NT2/D1 (cell line): ENCODE measurements around the gene CCDC149.

Source experiments
- DNase-seq: peaks from one replicate; pipeline ENCODE4 v3.0.0-alpha.2; 2011; ENCODE audit warnings: low read depth, low spot score
- H3K27me3 ChIP-seq: 2 replicates; pipeline ENCODE4 v1.6.0; 2011; ENCODE audit warnings: mild to moderate bottlenecking; ENCODE audit not compliant: insufficient read length, insufficient read depth
- H3K36me3 ChIP-seq: 2 replicates; pipeline ENCODE4 v1.6.1; 2011; ENCODE audit warnings: mild to moderate bottlenecking, low read length, mixed read lengths; ENCODE audit not compliant: insufficient read depth, insufficient read length
- H3K4me1 ChIP-seq: 2 replicates; pipeline ENCODE4 v1.5.1; 2011; ENCODE audit not compliant: insufficient read depth, insufficient read length
- H3K4me3 ChIP-seq: 2 replicates; pipeline ENCODE4 v1.5.1; 2011; ENCODE audit warnings: low read depth; ENCODE audit not compliant: insufficient read length
- H3K9ac ChIP-seq: 2 replicates; pipeline ENCODE4 v1.6.0; 2011; ENCODE audit warnings: low read depth; ENCODE audit not compliant: insufficient read length
- H3K9me3 ChIP-seq: 2 replicates; pipeline ENCODE4 v1.5.1; 2011; ENCODE audit warnings: mild to moderate bottlenecking, low read length; ENCODE audit not compliant: insufficient read depth
- SUZ12 ChIP-seq: IDR thresholded peaks from 2 replicates; pipeline ENCODE4 v1.6.1; 2011; ENCODE audit not compliant: insufficient read length, insufficient read depth; ENCODE audit errors: extremely low read depth
- YY1 ChIP-seq: IDR thresholded peaks from 2 replicates; pipeline ENCODE4 v1.6.1; 2011; ENCODE audit not compliant: insufficient read length, insufficient read depth
- ZNF274 ChIP-seq: IDR thresholded peaks from 2 replicates; pipeline ENCODE4 v1.6.1; 2011; ENCODE audit warnings: mild to moderate bottlenecking, low read depth, low read length

CCDC149 gene

DNA sequence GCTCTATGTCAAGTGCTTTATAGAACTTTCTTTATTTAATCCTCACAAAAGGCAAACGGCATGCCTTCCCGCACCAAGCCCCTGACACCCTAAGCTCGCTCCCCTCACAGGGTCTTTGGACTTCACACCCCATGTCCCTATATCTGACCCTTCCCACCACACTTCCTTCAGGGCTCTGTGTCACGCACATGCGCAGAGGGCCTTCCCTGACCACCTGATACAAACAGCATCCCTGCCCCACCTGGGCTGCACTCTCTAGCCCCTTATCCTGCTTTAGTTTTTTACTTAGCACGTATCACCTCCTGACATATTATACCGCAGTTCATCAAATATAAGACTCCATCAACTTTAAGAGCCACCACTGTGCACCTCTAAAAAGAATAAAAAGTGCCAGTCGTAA, 67.7 kb downstream of the CCDC149 start:
- Histone ChIP-seq H3K4me1 (no peaks in the 10 kb centered on the region), H3K27me3 (no peaks in the 10 kb centered on the region), H3K9me3 (no peaks in the 10 kb centered on the region), H3K9ac (no peak overlapping the region), H3K4me3 (no peak overlapping the region), H3K36me3 (no peaks in the 10 kb centered on the region)
- no peak for DNase-seq
- TF ChIP-seq SUZ12 (no peak), YY1 (no peak), ZNF274 (no peak)

DNA sequence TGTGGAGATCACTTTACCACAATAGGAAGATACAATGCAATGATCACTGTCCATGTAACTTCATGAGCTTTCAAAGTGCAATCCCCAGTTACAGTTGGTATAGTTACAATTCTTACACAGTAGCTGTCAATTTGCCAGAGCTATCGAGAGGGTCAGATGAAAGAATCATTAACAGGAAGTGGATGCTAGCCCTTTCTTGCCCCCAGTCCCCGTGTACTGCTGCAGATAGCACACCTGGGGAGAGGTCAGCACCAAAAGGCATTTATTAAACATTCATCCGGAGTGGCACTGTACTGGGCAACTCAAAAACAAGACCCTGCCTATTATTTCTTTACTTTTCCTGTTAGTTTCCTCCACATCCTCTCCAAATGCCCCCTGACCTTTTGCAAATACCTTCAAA, 69.7 kb downstream of the CCDC149 start:
- Histone ChIP-seq H3K4me3 (no peak overlapping the region), H3K9me3 (no peaks in the 10 kb centered on the region), H3K27me3 (no peaks in the 10 kb centered on the region), H3K36me3 (no peaks in the 10 kb centered on the region), H3K4me1 (no peaks in the 10 kb centered on the region), H3K9ac (no peak overlapping the region)
- no peak for DNase-seq
- TF ChIP-seq YY1 = no peak
- no peak for TF ChIP-seq SUZ12
- TF ChIP-seq ZNF274 = no peak

DNA sequence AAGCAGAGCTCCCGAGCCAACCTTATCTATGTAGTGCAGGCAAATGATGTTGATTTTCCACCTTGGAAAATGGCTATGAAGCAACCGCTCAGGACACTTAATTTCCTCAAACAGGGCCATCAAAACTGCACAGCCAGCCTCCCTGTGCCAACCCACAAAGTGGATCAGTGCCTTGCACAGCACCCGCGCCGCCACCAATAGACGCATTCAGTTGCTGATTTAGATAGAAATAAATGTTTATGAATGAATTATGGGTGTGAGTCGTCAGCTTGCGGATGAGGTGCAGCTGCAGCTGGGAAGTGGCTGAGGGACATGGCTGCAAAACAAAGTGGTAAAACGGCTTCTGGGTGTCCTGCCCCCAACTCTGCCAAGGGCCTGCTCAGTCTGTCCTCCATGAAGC, 70.5 kb downstream of the CCDC149 start:
- Histone ChIP-seq H3K4me3 (no peak overlapping the region), H3K4me1 (peaks cover 3% of the 10 kb centered on the region), H3K36me3 (no peaks in the 10 kb centered on the region), H3K9ac (no peak overlapping the region), H3K9me3 (no peaks in the 10 kb centered on the region), H3K27me3 (no peaks in the 10 kb centered on the region)
- TF ChIP-seq YY1 (no peak), SUZ12 (no peak), ZNF274 (no peak)
- DNase-seq = no peak

DNA sequence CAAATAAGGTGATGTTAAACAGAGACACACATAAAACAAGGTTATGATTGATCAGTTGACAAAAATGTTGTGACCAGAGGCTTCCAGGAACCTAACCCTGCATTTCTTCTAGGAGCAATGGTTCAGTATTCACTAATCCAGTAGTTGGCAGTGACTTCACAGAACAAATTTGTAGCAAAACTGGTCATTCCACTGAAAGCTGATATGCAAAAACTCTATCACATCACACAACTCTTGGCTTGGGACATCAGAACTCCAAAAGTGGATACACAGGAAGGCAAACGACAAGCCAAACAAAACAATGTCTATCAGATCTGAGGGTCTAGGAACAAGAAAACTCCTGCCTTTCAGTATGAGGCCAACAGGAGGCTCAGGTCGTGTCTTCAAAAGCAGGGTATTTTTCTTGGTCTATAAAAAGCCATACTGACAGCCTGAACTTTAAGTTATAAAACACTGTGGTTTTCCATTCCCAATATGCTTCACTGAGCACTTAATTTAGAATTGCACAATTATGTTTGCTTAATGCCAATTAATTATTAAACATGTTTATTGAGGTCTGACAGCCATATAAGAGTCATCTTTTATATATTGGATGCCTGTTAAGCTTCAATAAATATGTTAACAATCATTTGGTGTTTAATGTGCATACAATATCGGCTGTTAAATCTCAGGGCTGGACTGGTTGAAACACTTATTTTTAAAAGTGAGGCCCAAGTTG, 71.9 kb downstream of the CCDC149 start:
- no peak for DNase-seq
- Histone ChIP-seq H3K9ac (no peak overlapping the region), H3K4me1 (peaks cover 3% of the 10 kb centered on the region), H3K4me3 (no peak overlapping the region), H3K27me3 (no peaks in the 10 kb centered on the region), H3K36me3 (no peaks in the 10 kb centered on the region), H3K9me3 (no peaks in the 10 kb centered on the region)
- TF ChIP-seq SUZ12 (no peak), ZNF274 (no peak), YY1 (no peak)

DNA sequence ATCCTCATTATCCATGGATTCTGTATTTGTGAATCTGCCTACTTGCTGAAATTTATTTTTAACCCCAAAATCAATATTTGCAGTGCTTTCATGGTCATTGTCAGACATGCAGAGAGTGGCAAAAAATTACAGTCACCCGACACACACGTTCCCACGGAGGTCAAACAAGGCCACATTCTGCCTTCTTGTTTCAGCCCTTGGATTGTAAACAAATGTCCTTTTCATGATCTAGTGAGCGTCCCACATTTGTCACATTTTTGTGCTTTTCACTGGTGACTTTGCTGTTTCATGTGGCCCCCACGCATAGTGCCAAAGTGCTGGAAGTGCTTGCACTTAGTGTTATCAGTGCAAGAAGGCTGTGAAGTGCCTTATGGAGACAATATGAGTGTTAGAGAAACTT, 72.5 kb downstream of the CCDC149 start:
- Histone ChIP-seq H3K36me3 (no peaks in the 10 kb centered on the region), H3K27me3 (no peaks in the 10 kb centered on the region), H3K4me3 (no peak overlapping the region), H3K9me3 (no peaks in the 10 kb centered on the region), H3K4me1 (peaks cover 3% of the 10 kb centered on the region), H3K9ac (no peak overlapping the region)
- no peak for DNase-seq
- no peak for TF ChIP-seq YY1
- no peak for TF ChIP-seq SUZ12
- TF ChIP-seq ZNF274 = no peak

DNA sequence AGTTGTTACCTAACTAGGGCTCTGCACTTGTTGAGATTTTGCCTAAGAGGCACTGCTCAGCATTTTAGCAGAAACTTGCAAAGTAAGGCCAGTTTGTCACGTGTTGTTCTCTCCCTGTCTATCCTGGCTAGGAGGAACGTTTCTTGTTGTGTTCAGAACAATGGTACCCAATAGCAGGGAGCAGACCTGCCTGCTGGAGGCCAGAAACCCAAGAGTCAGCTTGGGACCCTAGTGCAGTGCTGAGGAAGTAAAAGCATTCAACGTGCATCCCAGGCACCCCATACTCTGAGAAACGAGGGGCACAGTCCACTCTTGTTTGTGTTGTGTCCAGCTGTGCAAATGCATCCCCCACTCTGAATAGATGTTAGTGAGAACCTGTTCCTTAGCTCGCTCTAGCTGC, 75.1 kb downstream of the CCDC149 start:
- Histone ChIP-seq H3K9ac (no peak overlapping the region), H3K27me3 (no peaks in the 10 kb centered on the region), H3K4me3 (no peak overlapping the region), H3K9me3 (no peaks in the 10 kb centered on the region), H3K4me1 (peaks cover 3% of the 10 kb centered on the region), H3K36me3 (no peaks in the 10 kb centered on the region)
- no peak for DNase-seq
- TF ChIP-seq ZNF274 = no peak

DNA sequence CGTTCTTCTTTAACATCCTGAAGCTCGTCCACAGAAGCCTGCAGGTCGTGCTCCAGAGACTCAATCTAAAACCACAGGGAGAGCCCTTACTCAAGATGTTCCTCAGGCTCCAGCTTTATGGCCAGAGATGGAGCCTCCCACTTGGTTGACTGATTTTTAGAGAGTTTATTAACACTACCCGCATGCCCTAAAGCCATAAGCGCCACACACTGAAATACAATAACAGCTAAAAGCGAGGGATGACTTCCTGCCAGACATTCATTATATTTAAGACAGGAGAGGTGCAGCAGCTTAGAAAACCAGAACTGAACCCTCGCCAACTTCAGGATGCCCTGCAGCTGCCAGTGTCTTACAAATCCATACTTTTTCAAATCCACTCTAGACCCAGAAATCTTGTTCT, 75.5 kb downstream of the CCDC149 start:
- Histone ChIP-seq H3K27me3 (no peaks in the 10 kb centered on the region), H3K9me3 (no peaks in the 10 kb centered on the region), H3K4me3 (no peak overlapping the region), H3K4me1 (peaks cover 3% of the 10 kb centered on the region), H3K9ac (no peak overlapping the region), H3K36me3 (no peaks in the 10 kb centered on the region)
- no peak for DNase-seq
- TF ChIP-seq YY1 = no peak
- no peak for TF ChIP-seq SUZ12
- TF ChIP-seq ZNF274 = no peak
